HepG2 (cell line): Measurements from ENCODE around the gene NAA35. TPM values are rescaled to one million over a fixed set of nuclear protein-coding genes. Genes with fewer than 3 reads are reported as not detected.

Experiments used
- ATAC-seq: fragments of 200-7000 bp; cut with Tn5 transposase; 3 replicates; pipeline ENCODE4 v1.9.1; 2020; ENCODE audit warnings: mild to moderate bottlenecking, moderate library complexity
- BruUV-seq: library from RNA; stranded (reverse); fragments of 400-500 nt; replicated peaks from 2 replicates; lab custom pipeline; 2021; lab: Mats Ljungman, UMichigan
- CTCF ChIA-PET: fragments of 300-600 bp; formaldehyde crosslinking; extraction: SDS; loops from one replicate; lab custom pipeline; 2021; ENCODE audit warnings: low total read pairs, inconsistent platforms, low intra/inter-chr PET ratio; lab: Yijun Ruan, JAX
- POLR2A ChIA-PET: fragments of 350-600 bp; sonication (Branson Sonifier 250); formaldehyde crosslinking; loops from one replicate; lab custom pipeline; 2020; ENCODE audit warnings: antibody characterized with exemption, inconsistent platforms; lab: Yijun Ruan, JAX
- DNase-seq: peaks from one replicate; pipeline ENCODE4 v3.0.0-alpha.2; 2015; ENCODE audit warnings: low spot score
- FAIRE-seq: peaks from 3 replicates; lab custom pipeline; 2011; peaks lifted over from hg19 to GRCh38; lab: Jason Lieb, UNC
- H2AFZ ChIP-seq: one replicate; pipeline ENCODE4 v1.6.1; 2011; ENCODE audit warnings: low read length, inconsistent platforms
- H3K27ac ChIP-seq: fragments of 300-600 bp; 3 replicates; pipeline ENCODE4 v1.8.0; 2011; ENCODE audit warnings: mixed run types, mild to moderate bottlenecking, mixed read lengths, low read length, inconsistent platforms; ENCODE audit not compliant: insufficient read depth; ENCODE audit errors: extremely low read length
- H3K27me3 ChIP-seq, 2 experiments: fragments of 200-600 bp in 1 of 2; 2 replicates in 1 of 2; 3 replicates in 1 of 2; pipeline versions ENCODE4 v1.6.0 to v1.8.0; 2011; ENCODE audit warnings: low read length in 2 of 2, mild to moderate bottlenecking in 2 of 2, moderate library complexity in 2 of 2, inconsistent platforms in 1 of 2; ENCODE audit not compliant: insufficient read depth in 2 of 2, control insufficient read depth in 1 of 2
- H3K36me3 ChIP-seq, 2 experiments: fragments of 200-600 bp in 1 of 2; replicated peaks in 1 of 2; 2 replicates in 1 of 2; 3 replicates in 1 of 2; pipeline versions ENCODE4 v1.5.1 to v1.8.0; 2011; ENCODE audit warnings: low read length in 2 of 2, inconsistent platforms in 1 of 2; ENCODE audit not compliant: insufficient read depth in 2 of 2, control insufficient read depth in 1 of 2
- H3K4me1 ChIP-seq: 2 replicates; pipeline ENCODE4 v1.5.1; 2012; ENCODE audit warnings: low read length, inconsistent platforms; ENCODE audit not compliant: insufficient read depth
- H3K4me2 ChIP-seq: 2 replicates; pipeline ENCODE4 v1.6.0; 2011; ENCODE audit warnings: low read depth, low read length, inconsistent platforms
- H3K4me3 ChIP-seq, 3 experiments: fragments of 200-600 bp in 1 of 3; sonication (generic), shearing (Covaris generic) in 1 of 3; replicated peaks in 1 of 3; 2 replicates each; pipeline ENCODE4 v1.5.1; 2011 to 2016; ENCODE audit warnings: low read length in 3 of 3, inconsistent platforms in 2 of 3, low read depth in 2 of 3, mild to moderate bottlenecking in 2 of 3, control low read depth in 1 of 3, mixed read lengths in 1 of 3; ENCODE audit not compliant: insufficient read depth in 1 of 3
- H3K79me2 ChIP-seq: one replicate; pipeline ENCODE4 v1.6.1; 2011; ENCODE audit warnings: low read length, inconsistent platforms; ENCODE audit not compliant: insufficient read depth
- H3K9ac ChIP-seq: 2 replicates; pipeline ENCODE4 v1.6.0; 2011; ENCODE audit warnings: mild to moderate bottlenecking, low read depth, low read length, inconsistent platforms; ENCODE audit not compliant: insufficient read depth
- H3K9me3 ChIP-seq: 2 replicates; pipeline ENCODE4 v1.5.1; 2012; ENCODE audit warnings: mild to moderate bottlenecking, low read length
- H4K20me1 ChIP-seq: 2 replicates; pipeline ENCODE4 v1.6.0; 2011; ENCODE audit warnings: inconsistent platforms, mild to moderate bottlenecking, low read length, moderate library complexity; ENCODE audit not compliant: insufficient read depth
- BCL6 ChIP-seq: IDR thresholded peaks from 2 replicates; pipeline ENCODE4 v1.6.1; 2016; ENCODE audit warnings: missing genetic modification reagents, missing compliant biosample characterization
- DBP ChIP-seq: sonication (generic); formaldehyde crosslinking; IDR thresholded peaks from 2 replicates; pipeline ENCODE4 v1.4.0; 2020; ENCODE audit warnings: missing genetic modification reagents; ENCODE audit errors: not compliant biosample characterization
- E2F5 ChIP-seq: sonication (generic); formaldehyde crosslinking; conservative IDR thresholded peaks from 2 replicates; pipeline ENCODE4 v1.4.0; 2020; ENCODE audit warnings: missing genetic modification reagents
- ESRRA ChIP-seq: sonication (generic); formaldehyde crosslinking; IDR thresholded peaks from 2 replicates; pipeline ENCODE4 v1.5.1; 2020; ENCODE audit warnings: mild to moderate bottlenecking, low read depth, missing genetic modification reagents
- FIP1L1 ChIP-seq: fragments of 200-400 bp; formaldehyde crosslinking; IDR thresholded peaks from 2 replicates; pipeline ENCODE4 v1.6.1; 2018; ENCODE audit warnings: low read depth, mild to moderate bottlenecking, low read length, moderate library complexity, borderline replicate concordance; ENCODE audit not compliant: insufficient read depth
- GPN1 ChIP-seq: sonication (generic); formaldehyde crosslinking; IDR thresholded peaks from 2 replicates; pipeline ENCODE4 v1.5.1; 2020; ENCODE audit warnings: missing genetic modification reagents, borderline replicate concordance
- HMG20A ChIP-seq: IDR thresholded peaks from 2 replicates; pipeline ENCODE4 v1.6.1; 2016; ENCODE audit warnings: borderline replicate concordance
- HNRNPK ChIP-seq: fragments of 200-400 bp; formaldehyde crosslinking; IDR thresholded peaks from 2 replicates; pipeline ENCODE4 v1.6.1; 2018; ENCODE audit warnings: low read length, low read depth, moderate library complexity, mild to moderate bottlenecking; ENCODE audit not compliant: poor library complexity, severe bottlenecking
- KLF9 ChIP-seq: IDR thresholded peaks from 2 replicates; pipeline ENCODE4 v1.6.1; 2016; ENCODE audit warnings: low read depth
- NFKBIZ ChIP-seq: IDR thresholded peaks from 2 replicates; pipeline ENCODE4 v1.6.1; 2018; ENCODE audit warnings: missing genetic modification reagents, missing compliant biosample characterization
- ZFP91 ChIP-seq: sonication (generic); formaldehyde crosslinking; IDR thresholded peaks from 2 replicates; pipeline ENCODE4 v1.9.0; 2022; ENCODE audit warnings: missing genetic modification reagents, mild to moderate bottlenecking, borderline replicate concordance
- ZNF20 ChIP-seq: sonication (generic); formaldehyde crosslinking; IDR thresholded peaks from 2 replicates; pipeline ENCODE4 v1.4.0; 2020; ENCODE audit warnings: mild to moderate bottlenecking, moderate library complexity, missing genetic modification reagents
- ZNF224 ChIP-seq: sonication (generic); formaldehyde crosslinking; IDR thresholded peaks from 2 replicates; pipeline ENCODE4 v1.5.0; 2020; ENCODE audit warnings: mild to moderate bottlenecking, missing genetic modification reagents
- ZNF234 ChIP-seq: sonication (generic); formaldehyde crosslinking; conservative IDR thresholded peaks from 2 replicates; pipeline ENCODE4 v1.5.1; 2020; ENCODE audit warnings: mild to moderate bottlenecking, missing genetic modification reagents
- ZNF251 ChIP-seq: sonication (generic); formaldehyde crosslinking; IDR thresholded peaks from 2 replicates; pipeline ENCODE4 v1.9.0; 2021; ENCODE audit warnings: mild to moderate bottlenecking, missing genetic modification reagents
- ZNF275 ChIP-seq: sonication (generic); formaldehyde crosslinking; IDR thresholded peaks from 2 replicates; pipeline ENCODE4 v1.8.0; 2022; ENCODE audit warnings: missing genetic modification reagents, mild to moderate bottlenecking, inconsistent platforms, borderline replicate concordance
- ZNF343 ChIP-seq: sonication (generic); formaldehyde crosslinking; IDR thresholded peaks from 2 replicates; pipeline ENCODE4 v1.4.0; 2020; ENCODE audit warnings: mild to moderate bottlenecking, missing genetic modification reagents
- ZNF44 ChIP-seq: sonication (generic); formaldehyde crosslinking; IDR thresholded peaks from 2 replicates; pipeline ENCODE4 v1.5.1; 2020; ENCODE audit warnings: mild to moderate bottlenecking, missing genetic modification reagents
- ZNF781 ChIP-seq: sonication (generic); formaldehyde crosslinking; IDR thresholded peaks from 2 replicates; pipeline ENCODE4 v1.5.1; 2020; ENCODE audit warnings: borderline replicate concordance, mild to moderate bottlenecking, missing genetic modification reagents; ENCODE audit errors: not compliant biosample characterization
- whole genome bisulfite sequencing: methylation state at CpG from one replicate; pipeline ENCODE4 v1.1.6; 2017; ENCODE audit warnings: low lambda C conversion rate; 5-methylcytosine and 5-hydroxymethylcytosine counted together
- in situ Hi-C: cut with HindIII; loops from 2 replicates; pipeline ENCODE4 v1.10.0; 2017; ENCODE audit warnings: low pct_unique_long_range_greater_than_20kb; ENCODE audit not compliant: extremely low pct_ligation_motif_present
- intact Hi-C: fragments of 100-400 bp; cut with micrococcal nuclease; formaldehyde crosslinking; loops from one replicate; pipeline ENCODE4 v1.10.0; 2022; ENCODE audit not compliant: unreplicated experiment
- polyA plus RNA-seq, 8 experiments: library from polyadenylated mRNA; depleted of rRNA in 3 of 8; stranded (reverse) in 7 of 8; unstranded in 1 of 8; fragments of >200 nt; fragmentation: Illumina TruSeq in 4 of 8; extraction: Trizol in 4 of 8; gene quantifications; 2 replicates each; pipeline versions ENCODE4 v1.2.1 to v1.2.3, GENCODE V29; 2011 to 2016; ENCODE audit warnings: low read depth in 4 of 8, missing spikeins in 1 of 8, mixed read lengths in 1 of 8; ENCODE audit not compliant: insufficient read depth in 1 of 8
- total RNA-seq, 5 experiments: library from RNA; depleted of rRNA; stranded (reverse); fragments of >200 nt; fragmentation: Illumina TruSeq; extraction: Trizol; gene quantifications; 2 replicates each; pipeline ENCODE4 v1.2.3, GENCODE V29; 2016; ENCODE audit warnings: low read depth in 1 of 5

The NAA35 gene
- total and polyA plus RNA-seq, 2 of the 13 experiments (the other 11 are each of a cell fraction or from before 2014, with no cell fraction given): 21.6 to 28.9 TPM

- TF ChIP-seq HNRNPK (no peak), NFKBIZ (CRISPR knock-in tag) (no peak), FIP1L1 (no peak), ZNF234 (CRISPR knock-in tag) (no peak), ZNF224 (CRISPR knock-in tag) (no peak), ZNF781 (no peak)
Observed at GRCh38 chr9:85943757-85944430, 2.9 kb downstream of the NAA35 start (continued).

DNA sequence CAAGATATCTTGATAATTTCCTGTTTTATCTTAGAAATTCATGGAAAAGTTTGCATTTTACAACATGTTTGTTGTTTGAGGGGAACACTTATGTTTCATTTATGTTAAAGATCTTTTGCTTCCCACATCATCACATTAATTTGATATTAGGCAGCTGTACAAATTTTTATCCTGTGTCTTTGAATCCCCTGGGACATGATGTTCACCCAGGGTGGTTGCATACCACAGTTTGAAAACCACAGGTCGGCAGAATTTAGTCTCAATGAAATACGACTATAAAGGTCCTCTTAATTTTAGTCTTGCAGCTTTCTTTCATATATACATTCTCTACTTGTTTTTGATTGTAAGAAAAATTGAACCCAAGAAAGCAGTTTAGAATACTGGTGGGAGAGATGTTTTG, 3.7 kb downstream of the NAA35 start:
- no peak for ATAC-seq
- Histone ChIP-seq H2AFZ (no peak overlapping the region), H3K4me2 (no peak overlapping the region), H3K9me3 (no peaks in the 10 kb centered on the region), H3K4me3 (no peak overlapping the region), H4K20me1 (peaks cover 7% of the 10 kb centered on the region; the same call in 1 of the 2 replicates), H3K36me3 (peaks cover 4 to 22% of the 10 kb centered on the region in 2 experiments; a peak in 4 of 5 replicates), H3K79me2 (peaks cover 78% of the 10 kb centered on the region), H3K27ac (no peak overlapping the region), H3K4me1 (peaks cover 42% of the 10 kb centered on the region), H3K9ac (no peak overlapping the region), H3K27me3 (no peaks in the 10 kb centered on the region; a peak in 1 of 5 replicates)
- ChIA-PET POLR2A (no interaction called here), CTCF (no interaction called here)
- in situ Hi-C loops: loop anchor here (10.0 kb wide), 1 partner anchor 340 kb away; the partner anchor contains the start of gene ISCA1
- no peak for FAIRE-seq
- DNase-seq: no peak
- 94% methylated on average over 2 of the region's 2 CpGs for WGBS
- BruUV-seq: no TSS peak
- intact Hi-C loops: no loop called here
- TF ChIP-seq ZNF20 (CRISPR knock-in tag): no peak
- no peak for TF ChIP-seq ZNF44 (CRISPR knock-in tag)
- no peak for TF ChIP-seq ZNF251 (CRISPR knock-in tag)
- no peak for TF ChIP-seq DBP (CRISPR knock-in tag)
- TF ChIP-seq BCL6: no peak
- TF ChIP-seq ESRRA (CRISPR knock-in tag): no peak
- TF ChIP-seq E2F5: no peak
- TF ChIP-seq HMG20A (CRISPR knock-in tag): no peak
- TF ChIP-seq ZNF343 (CRISPR knock-in tag): no peak
- TF ChIP-seq GPN1: no peak
- TF ChIP-seq ZFP91 (CRISPR knock-in tag): no peak
- no peak for TF ChIP-seq ZNF275 (CRISPR knock-in tag)
- TF ChIP-seq KLF9 (CRISPR knock-in tag): no peak
